GM10266 (cell line): ENCODE measurements around the gene CC2D1A.
"Not testable (repeated sequence)": the region's sequence is repeated elsewhere in the genome, so short reads cannot be mapped to it uniquely, and the experiment has no call there.

Experiments used
- DNase-seq: peaks from one replicate; pipeline ENCODE4 v3.0.0; 2012; ENCODE audit errors: extremely low spot score
- TF ChIP-seq, protein P1 (sequence below): IDR thresholded peaks from 2 replicates; pipeline ENCODE4 v1.5.1; 2012; ENCODE audit warnings: mild to moderate bottlenecking, low read depth; ENCODE audit not compliant: control insufficient read depth, insufficient read depth; ENCODE audit errors: missing control alignments

Gene CC2D1A

DNA sequence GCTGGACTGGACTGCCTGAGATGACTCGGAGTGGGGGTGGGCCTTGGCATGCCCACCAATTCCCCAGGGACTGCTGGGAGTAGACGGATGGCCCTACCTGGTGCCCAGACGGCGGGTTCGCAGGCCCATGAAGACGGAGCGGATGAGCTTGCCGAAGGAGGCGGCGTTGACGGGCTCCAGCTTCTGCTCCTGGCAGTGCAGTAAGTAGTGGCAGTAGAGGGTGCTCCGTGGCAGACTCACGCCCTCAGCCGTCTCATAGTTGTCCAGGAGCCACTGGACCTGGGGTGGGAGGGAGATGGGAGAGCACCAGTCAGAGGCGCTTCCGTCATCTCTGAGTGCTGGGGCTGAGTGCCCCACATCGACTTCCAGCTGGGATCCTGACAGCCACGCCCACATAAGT is 63.9 kb downstream of the CC2D1A start:
- no peak for DNase-seq
- TF ChIP-seq, protein P1, sequence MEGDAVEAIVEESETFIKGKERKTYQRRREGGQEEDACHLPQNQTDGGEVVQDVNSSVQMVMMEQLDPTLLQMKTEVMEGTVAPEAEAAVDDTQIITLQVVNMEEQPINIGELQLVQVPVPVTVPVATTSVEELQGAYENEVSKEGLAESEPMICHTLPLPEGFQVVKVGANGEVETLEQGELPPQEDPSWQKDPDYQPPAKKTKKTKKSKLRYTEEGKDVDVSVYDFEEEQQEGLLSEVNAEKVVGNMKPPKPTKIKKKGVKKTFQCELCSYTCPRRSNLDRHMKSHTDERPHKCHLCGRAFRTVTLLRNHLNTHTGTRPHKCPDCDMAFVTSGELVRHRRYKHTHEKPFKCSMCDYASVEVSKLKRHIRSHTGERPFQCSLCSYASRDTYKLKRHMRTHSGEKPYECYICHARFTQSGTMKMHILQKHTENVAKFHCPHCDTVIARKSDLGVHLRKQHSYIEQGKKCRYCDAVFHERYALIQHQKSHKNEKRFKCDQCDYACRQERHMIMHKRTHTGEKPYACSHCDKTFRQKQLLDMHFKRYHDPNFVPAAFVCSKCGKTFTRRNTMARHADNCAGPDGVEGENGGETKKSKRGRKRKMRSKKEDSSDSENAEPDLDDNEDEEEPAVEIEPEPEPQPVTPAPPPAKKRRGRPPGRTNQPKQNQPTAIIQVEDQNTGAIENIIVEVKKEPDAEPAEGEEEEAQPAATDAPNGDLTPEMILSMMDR = no peak

- DNase-seq = not testable (repeated sequence)
These were observed 65.9 kb downstream of the CC2D1A start for GRCh38 chr19:13971868-13972267.

DNA sequence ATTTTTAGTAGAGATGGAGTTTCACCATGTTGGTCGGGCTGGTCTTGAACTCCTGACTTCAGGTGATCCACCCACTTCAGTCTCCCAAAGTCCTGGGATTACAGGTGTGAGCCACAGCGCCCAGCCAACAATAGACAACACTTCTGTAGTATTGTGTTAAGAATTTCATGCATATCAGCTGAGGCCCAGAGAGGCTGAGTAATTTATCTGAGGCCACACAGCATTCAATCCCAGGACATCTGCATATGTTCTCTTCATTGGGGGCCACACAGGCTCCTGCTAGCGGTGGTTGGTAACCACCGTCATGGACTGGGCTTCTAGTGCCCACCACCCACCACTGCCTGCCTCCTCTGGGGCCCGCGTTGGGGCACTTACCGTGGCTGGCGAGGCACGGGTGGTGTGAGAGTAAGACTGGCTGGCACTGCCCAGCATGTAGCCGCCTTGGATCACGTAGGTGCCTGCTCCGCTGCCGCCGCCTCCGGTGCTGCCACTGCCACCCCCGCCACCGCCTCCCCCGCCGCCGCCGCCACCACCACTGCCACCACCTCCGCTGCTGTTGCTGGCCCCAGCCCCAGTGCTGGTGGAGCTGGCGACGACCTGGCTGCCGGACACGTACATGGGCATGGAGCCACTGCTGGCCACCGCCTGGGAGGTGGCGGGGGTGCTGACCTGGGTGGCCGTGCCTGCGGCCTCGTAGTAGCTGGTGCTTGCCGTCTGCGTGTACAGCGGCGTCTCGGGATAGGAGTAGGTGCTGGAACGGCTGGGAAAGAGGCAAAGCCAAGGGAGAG is 66.6 kb downstream of the CC2D1A start:
- DNase-seq = no peak
- TF ChIP-seq, protein P1 = no peak

DNA sequence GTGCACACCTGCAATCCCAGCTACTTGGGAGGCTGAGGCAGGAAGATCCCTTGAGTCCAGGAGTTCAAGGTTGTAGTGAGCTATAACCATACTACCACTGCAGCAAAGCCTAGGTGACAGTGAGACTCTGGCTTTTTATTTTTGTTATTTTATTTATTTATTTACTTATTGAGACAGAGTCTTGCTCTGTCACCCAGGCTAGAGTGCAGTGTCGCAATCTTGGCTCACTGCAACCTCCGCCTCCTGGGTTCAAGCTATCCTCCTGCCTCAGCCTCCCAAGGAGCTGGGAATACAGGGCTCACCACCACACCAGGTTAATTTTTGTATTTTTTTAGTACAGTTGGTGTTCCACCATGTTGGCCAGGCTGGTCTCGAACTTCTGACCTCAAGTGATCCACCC is 67.5 kb downstream of the CC2D1A start:
- not testable (repeated sequence) for DNase-seq

- no peak for DNase-seq
- TF ChIP-seq, protein P1 = no peak
These were observed 68.1 kb downstream of the CC2D1A start for GRCh38 chr19:13974073-13974472.

DNA sequence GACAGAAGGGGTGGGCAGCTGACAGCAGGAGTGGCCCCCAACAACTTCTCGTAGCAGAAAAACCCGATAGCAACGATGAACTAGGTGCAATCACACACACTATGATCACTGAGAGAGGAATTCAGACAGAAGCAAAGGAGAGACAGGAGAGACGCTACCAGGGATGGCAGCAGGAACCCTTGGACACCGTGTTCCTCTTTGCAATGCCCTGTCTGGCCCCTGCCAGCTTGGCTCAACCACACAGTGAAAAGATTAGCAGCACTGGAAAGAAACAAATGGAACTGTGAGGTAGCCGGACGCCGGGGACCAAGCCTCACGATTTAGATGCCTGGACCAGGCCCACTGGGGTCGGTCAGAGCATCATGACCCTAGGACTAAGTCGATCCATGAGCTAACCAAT is 69.9 kb downstream of the CC2D1A start:
- no peak for DNase-seq
- TF ChIP-seq, protein P1 = no peak

DNA sequence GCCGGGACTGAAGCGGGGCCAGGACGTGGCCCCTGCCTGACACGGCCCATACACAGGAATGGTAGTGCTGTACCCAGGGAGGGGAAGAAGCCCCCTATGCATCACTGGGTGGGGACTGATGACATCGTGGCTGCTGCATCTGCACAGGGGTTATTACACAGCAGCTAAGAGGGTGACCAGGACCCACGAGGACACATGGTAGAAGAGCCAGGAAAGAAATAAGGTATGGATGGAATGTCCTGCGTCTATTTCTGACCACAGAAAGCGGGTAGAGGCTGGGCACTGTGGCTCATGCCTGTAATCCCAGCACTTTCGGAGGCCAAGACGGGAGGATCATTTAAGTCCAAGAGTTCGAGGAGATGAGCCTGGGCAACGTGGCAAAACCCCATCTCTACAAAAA is 70.4 kb downstream of the CC2D1A start:
- DNase-seq = no peak
- TF ChIP-seq, protein P1 = no peak

GRCh38 chr19:13977803-13978202 is 71.8 kb downstream of the CC2D1A start:
- DNase-seq = no peak
- TF ChIP-seq, protein P1 = no peak
